HepG2 (cell line): ENCODE data around the gene SLC13A5. TPM values are rescaled to one million over a fixed set of nuclear protein-coding genes. Genes with fewer than 3 reads are reported as not detected.

Experiments used
- CAMTA2 ChIP-seq: sonication (generic); formaldehyde crosslinking; IDR thresholded peaks from 2 replicates; pipeline ENCODE4 v1.4.0; 2020; ENCODE audit warnings: mild to moderate bottlenecking, missing genetic modification reagents, borderline replicate concordance
- CEBPB ChIP-seq: IDR thresholded peaks from 2 replicates; pipeline ENCODE4 v1.6.1; 2011; ENCODE audit warnings: low read depth, low read length, improper control_type of control experiment, borderline replicate concordance
- KMT2B ChIP-seq: IDR thresholded peaks from 2 replicates; pipeline ENCODE4 v1.6.1; 2016; ENCODE audit warnings: missing genetic modification reagents, missing compliant biosample characterization
- PRDM10 ChIP-seq: sonication (generic); formaldehyde crosslinking; IDR thresholded peaks from 2 replicates; pipeline ENCODE4 v1.4.0; 2020; ENCODE audit warnings: low read depth, missing genetic modification reagents
- SNAPC2 ChIP-seq: sonication (generic); formaldehyde crosslinking; IDR thresholded peaks from 2 replicates; pipeline ENCODE4 v1.8.1; 2022; ENCODE audit warnings: mild to moderate bottlenecking, missing genetic modification reagents
- SUZ12 ChIP-seq: fragments of 150-350 bp; IDR thresholded peaks from 2 replicates; pipeline ENCODE4 v1.6.1; 2014; ENCODE audit warnings: low read depth, low read length
- TBP ChIP-seq: sonication (generic); formaldehyde crosslinking; IDR thresholded peaks from 2 replicates; pipeline ENCODE4 v1.5.0; 2020; ENCODE audit warnings: missing genetic modification reagents
- TEAD3 ChIP-seq: optimal IDR thresholded peaks from 2 replicates; pipeline ENCODE3; 2016; ENCODE audit warnings: borderline replicate concordance
- TFDP1 ChIP-seq: IDR thresholded peaks from 2 replicates; pipeline ENCODE4 v1.6.1; 2016; ENCODE audit warnings: missing compliant biosample characterization, missing genetic modification reagents, borderline replicate concordance
- XRCC5 ChIP-seq: fragments of 200-400 bp; formaldehyde crosslinking; optimal IDR thresholded peaks from 2 replicates; pipeline ENCODE3; 2017; ENCODE audit warnings: mild to moderate bottlenecking, low read length
- YEATS2 ChIP-seq: sonication (generic); formaldehyde crosslinking; IDR thresholded peaks from 2 replicates; pipeline ENCODE4 v1.4.0; 2020; ENCODE audit warnings: missing genetic modification reagents, borderline replicate concordance
- ZBTB4 ChIP-seq: sonication (generic); formaldehyde crosslinking; IDR thresholded peaks from 2 replicates; pipeline ENCODE4 v1.4.0; 2020; ENCODE audit warnings: missing genetic modification reagents, mild to moderate bottlenecking, borderline replicate concordance
- ZFP62 ChIP-seq: sonication (generic); formaldehyde crosslinking; IDR thresholded peaks from 2 replicates; pipeline ENCODE4 v1.4.0; 2020; ENCODE audit warnings: missing genetic modification reagents
- ZHX1 ChIP-seq: sonication (generic); formaldehyde crosslinking; IDR thresholded peaks from 2 replicates; pipeline ENCODE4 v1.8.1; 2022; ENCODE audit warnings: low read depth, mild to moderate bottlenecking, missing genetic modification reagents
- ZNF282 ChIP-seq: fragments of 450-650 bp; IDR thresholded peaks from 2 replicates; pipeline ENCODE4 v1.6.1; 2018; ENCODE audit not compliant: partially characterized antibody
- ZNF44 ChIP-seq: sonication (generic); formaldehyde crosslinking; IDR thresholded peaks from 2 replicates; pipeline ENCODE4 v1.5.1; 2020; ENCODE audit warnings: mild to moderate bottlenecking, missing genetic modification reagents
- ZNF567 ChIP-seq: sonication (generic); formaldehyde crosslinking; IDR thresholded peaks from 2 replicates; pipeline ENCODE4 v1.8.1; 2023; ENCODE audit warnings: mild to moderate bottlenecking, missing genetic modification reagents, borderline replicate concordance
- ZNF703 ChIP-seq: sonication (generic); formaldehyde crosslinking; IDR thresholded peaks from 2 replicates; pipeline ENCODE4 v1.5.1; 2020; ENCODE audit warnings: missing genetic modification reagents, mild to moderate bottlenecking, moderate library complexity, borderline replicate concordance
- polyA plus RNA-seq, 8 experiments: library from polyadenylated mRNA; depleted of rRNA in 3 of 8; stranded (reverse) in 7 of 8; unstranded in 1 of 8; fragments of >200 nt; fragmentation: Illumina TruSeq in 4 of 8; extraction: Trizol in 4 of 8; gene quantifications; 2 replicates each; pipeline versions ENCODE4 v1.2.1 to v1.2.3, GENCODE V29; 2011 to 2016; ENCODE audit warnings: low read depth in 4 of 8, missing spikeins in 1 of 8, mixed read lengths in 1 of 8; ENCODE audit not compliant: insufficient read depth in 1 of 8
- total RNA-seq, 5 experiments: library from RNA; depleted of rRNA; stranded (reverse); fragments of >200 nt; fragmentation: Illumina TruSeq; extraction: Trizol; gene quantifications; 2 replicates each; pipeline ENCODE4 v1.2.3, GENCODE V29; 2016; ENCODE audit warnings: low read depth in 1 of 5

The SLC13A5 gene
- total and polyA plus RNA-seq, 2 of the 13 experiments (the other 11 are each of a cell fraction or from before 2014, with no cell fraction given) = 42.8 to 310 TPM

- TF ChIP-seq ZBTB4 (peak; percentile 63; the same call in 1 of the 2 replicates), TFDP1 (CRISPR knock-in tag) (peak; percentile 63; the same call in 1 of the 2 replicates), XRCC5 (peak; percentile 64), CAMTA2 (CRISPR knock-in tag) (no peak), CEBPB (no peak), ZNF567 (CRISPR knock-in tag) (0 out of 2 replicates have a peak, but pooled peaks have one; percentile 92), ZHX1 (peak; percentile 67), KMT2B (peak; percentile 87), SUZ12 (no peak), ZNF703 (CRISPR knock-in tag) (0 out of 2 replicates have a peak, but pooled peaks have one; percentile 65), ZFP62 (no peak), PRDM10 (CRISPR knock-in tag) (no peak; the same call in 1 of the 2 replicates), TBP (CRISPR knock-in tag) (no peak), TEAD3 (CRISPR knock-in tag) (peak; percentile 24), ZNF44 (CRISPR knock-in tag) (peak; percentile 98), ZNF282 (no peak), SNAPC2 (no peak), YEATS2 (CRISPR knock-in tag) (peak; percentile 90; the same call in 1 of the 2 replicates)
Observed at GRCh38 chr17:6640536-6641246, 72.5 kb downstream of the SLC13A5 start, which contains the start of the genes KIAA0753 and TXNDC17 (continued).
